Right cardiac atrium (tissue), 5 donors: ENCODE measurements around the gene RPS13. TPM values are rescaled to one million over a fixed set of nuclear protein-coding genes. Genes with fewer than 3 reads are reported as not detected.
"Not testable (repeated sequence)": the region's sequence is repeated elsewhere in the genome, so short reads cannot be mapped to it uniquely, and the experiment has no call there.

Experiments
- ATAC-seq, 2 donors: fragments of 200-7000 bp; cut with Tn5 transposase; one replicate each; pipeline versions ENCODE4 v1.8.0 to v1.9.1; 2020; ENCODE audit warnings: moderate library complexity in 2 of 2, mild to moderate bottlenecking in 1 of 2
- DNase-seq, 3 donors: peaks; one replicate each; pipeline ENCODE4 v3.0.0-alpha.2; 2020
- H3K27ac ChIP-seq: one replicate; pipeline ENCODE4 v1.5.1; 2013; ENCODE audit warnings: mild to moderate bottlenecking, low read length, control low read depth, moderate library complexity
- H3K27me3 ChIP-seq: one replicate; pipeline ENCODE4 v1.6.1; 2013; ENCODE audit not compliant: control insufficient read depth, insufficient read depth
- H3K4me1 ChIP-seq: one replicate; pipeline ENCODE4 v1.6.1; 2013; ENCODE audit warnings: low read length; ENCODE audit not compliant: control insufficient read depth, insufficient read depth
- H3K4me3 ChIP-seq: one replicate; pipeline ENCODE4 v1.5.1; 2013; ENCODE audit warnings: low read length, control low read depth
- H3K9me3 ChIP-seq: one replicate; pipeline ENCODE4 v1.6.1; 2013; ENCODE audit warnings: low read length; ENCODE audit not compliant: control insufficient read depth
- WGBS: extraction: QIAGEN DNeasy Blood & Tissue Kit; methylation state at CpG from one replicate; pipeline ENCODE4 v1.1.7; 2013; 5-methylcytosine and 5-hydroxymethylcytosine counted together
- intact Hi-C, 4 donors: fragments of 100-400 bp; cut with DNase I; formaldehyde crosslinking; loops; one replicate each; pipeline versions ENCODE4 v1.11.0 to v1.14.0; 2022 to 2023
- polyA plus RNA-seq: library from polyadenylated mRNA; stranded (reverse); fragments of 200-250 nt; gene quantifications from one replicate; pipeline ENCODE4 v1.2.3, GENCODE V29; 2013
- total RNA-seq, 4 donors: library from RNA; stranded (reverse); fragmentation: NEBNext Ultra II Directional; extraction: Animal tissue kit (Norgen Biotek cat#: 25700); gene quantifications; one replicate each; pipeline ENCODE4 v1.2.1, GENCODE V29; 2021
- donor health status: healthy with polysubstance abuse.
- donor health status: DM: no; HTN: yes; CAD: no.
- donor health status: DM: no; HTN: no; CAD: no.
- donor health status: DM: no; HTN: yes; CAD: no; lungs with severe emphysema.
- donor health status: DM: yes; HTN: yes; CAD: no.

Gene RPS13
- total and polyA plus RNA-seq, 5 donors, result 687 to 1,538 (median 799) TPM

GRCh38 chr11:17036666-17037658, 40.5 kb downstream of the RPS13 start:
- ATAC-seq (no peak), DNase-seq (no peak)
- no peak overlapping the region for H3K4me3 ChIP-seq
- intact Hi-C loops, result no loop called here
- no peak overlapping the region for H3K27ac ChIP-seq
- H3K9me3 ChIP-seq, result no peaks in the 10 kb centered on the region
- H3K27me3 ChIP-seq, result no peaks in the 10 kb centered on the region
- no peaks in the 10 kb centered on the region for H3K4me1 ChIP-seq
- WGBS, result 83% methylated on average over 6 of the region's 6 CpGs

- H3K4me1 ChIP-seq, H3K4me3 ChIP-seq, DNase-seq, H3K27ac ChIP-seq, ATAC-seq, H3K9me3 ChIP-seq, intact Hi-C loops, H3K27me3 ChIP-seq: not testable (repeated sequence)
- 94% methylated on average over 7 of the region's 10 CpGs for WGBS
Measured at GRCh38 chr11:17034027-17034426, 43.4 kb downstream of the RPS13 start.

- no peak for ATAC-seq
- Histone ChIP-seq H3K27me3 (no peaks in the 10 kb centered on the region), H3K4me3 (no peak overlapping the region), H3K27ac (no peak overlapping the region), H3K9me3 (no peaks in the 10 kb centered on the region), H3K4me1 (no peaks in the 10 kb centered on the region)
- no peak for DNase-seq
- intact Hi-C loops, result no loop called here
- 85% methylated on average over 3 of the region's 3 CpGs for WGBS
Measured at GRCh38 chr11:17026487-17027082, 50.9 kb downstream of the RPS13 start.

GRCh38 chr11:17024924-17025323, 52.5 kb downstream of the RPS13 start:
- Histone ChIP-seq H3K4me3 (no peak overlapping the region), H3K27me3 (no peaks in the 10 kb centered on the region), H3K9me3 (no peaks in the 10 kb centered on the region), H3K27ac (no peak overlapping the region), H3K4me1 (no peaks in the 10 kb centered on the region)
- DNase-seq, result no peak
- no peak for ATAC-seq
- intact Hi-C loops, result no loop called here
- 89% methylated on average over 2 of the region's 2 CpGs for WGBS

Other genes starting within 250 kb of the RPS13 start
- gene PLEKHA7, start 63.3 kb downstream of the RPS13 start, total RNA-seq, result 10 to 100 TPM; 30.3 to 44.6 (median 35.5) TPM
- 16.2 TPM for gene PLEKHA7, start 63.3 kb downstream of the RPS13 start, polyA plus RNA-seq
- gene PIK3C2A, start 130.3 kb upstream of the RPS13 start, total RNA-seq, result 10 to 100 TPM; 44.1 to 62.0 (median 52.5) TPM
- 10.5 TPM for gene PIK3C2A, start 130.3 kb upstream of the RPS13 start, polyA plus RNA-seq
- gene NUCB2, start 199.1 kb upstream of the RPS13 start, total RNA-seq, result 100 to 1,000 TPM; 118 to 172 (median 137) TPM
- 135 TPM for gene NUCB2, start 199.1 kb upstream of the RPS13 start, polyA plus RNA-seq